GM21825 (cell line): ENCODE measurements around the gene NFATC3.

ENCODE experiments used
- ATAC-seq: cut with Tn5 transposase; IDR thresholded peaks from one replicate; pipeline ENCODE4 v1.9.1; 2021; ENCODE audit warnings: mild to moderate bottlenecking, moderate library complexity; ENCODE audit not compliant: unreplicated experiment

NFATC3 gene

DNA sequence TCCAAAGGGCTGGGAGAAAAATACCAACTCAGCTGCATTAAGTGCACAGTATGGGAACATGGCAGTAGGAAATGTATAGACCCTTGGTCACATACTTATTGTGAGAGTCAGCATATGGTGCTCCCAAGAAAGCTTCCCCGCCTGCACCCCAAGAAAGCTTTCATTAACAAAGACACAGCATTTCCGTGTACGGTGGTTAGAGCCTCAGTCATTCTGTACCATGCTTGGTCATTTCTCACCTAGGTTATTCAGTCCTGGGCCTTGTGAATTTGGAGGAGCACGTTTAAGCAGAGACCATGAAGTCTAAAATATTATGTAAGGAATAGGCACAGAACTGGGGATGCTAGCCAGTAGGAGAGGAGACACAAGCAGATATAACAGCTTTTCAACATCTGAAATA is 94.7 kb downstream of the NFATC3 start:
- no peak for ATAC-seq

GRCh38 chr16:68183046-68183445 is 97.9 kb downstream of the NFATC3 start:
- no peak for ATAC-seq

DNA sequence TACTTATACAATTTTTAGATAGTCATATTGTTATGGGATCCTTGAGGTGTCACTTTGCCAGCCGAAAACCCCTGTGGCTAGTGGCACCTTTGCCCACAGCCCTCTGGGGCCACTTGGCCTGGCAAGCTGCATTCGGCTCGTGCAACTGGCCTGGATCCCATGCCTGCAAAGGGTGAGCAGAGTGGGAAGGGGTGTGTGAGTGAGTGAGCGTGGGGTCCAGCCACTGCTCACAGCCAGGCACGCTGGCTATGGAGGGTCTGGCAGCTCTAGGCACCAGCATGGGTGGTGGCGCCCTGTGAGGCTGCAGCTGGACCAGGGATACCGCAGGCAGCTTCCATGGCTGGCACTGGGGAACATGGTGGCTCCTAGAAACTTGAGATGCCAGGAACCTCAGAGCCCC is 101.7 kb downstream of the NFATC3 start:
- ATAC-seq, result no peak

- ATAC-seq, result no peak
These were observed 102.3 kb downstream of the NFATC3 start for GRCh38 chr16:68187505-68187904.

GRCh38 chr16:68188170-68188569 is 103.0 kb downstream of the NFATC3 start:
- ATAC-seq, result no peak

DNA sequence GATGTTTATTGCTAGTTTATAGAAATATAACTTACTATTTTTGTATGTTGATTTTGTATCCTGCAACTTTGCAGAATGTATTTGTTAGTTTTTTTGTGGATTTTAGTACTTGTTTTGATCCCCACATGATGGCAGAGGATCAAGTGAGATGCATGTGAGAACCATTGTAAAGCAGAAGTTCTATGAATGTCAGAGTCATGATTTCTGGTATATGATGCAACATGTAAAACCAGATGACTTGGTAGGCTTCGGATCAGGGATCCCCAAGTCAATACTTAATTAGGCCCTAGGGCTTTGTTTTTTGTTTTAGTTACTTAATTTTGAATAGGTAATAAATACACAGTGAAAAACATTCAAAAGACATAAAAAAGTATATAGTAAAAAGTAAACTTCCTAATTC is 104.9 kb downstream of the NFATC3 start:
- no peak for ATAC-seq

DNA sequence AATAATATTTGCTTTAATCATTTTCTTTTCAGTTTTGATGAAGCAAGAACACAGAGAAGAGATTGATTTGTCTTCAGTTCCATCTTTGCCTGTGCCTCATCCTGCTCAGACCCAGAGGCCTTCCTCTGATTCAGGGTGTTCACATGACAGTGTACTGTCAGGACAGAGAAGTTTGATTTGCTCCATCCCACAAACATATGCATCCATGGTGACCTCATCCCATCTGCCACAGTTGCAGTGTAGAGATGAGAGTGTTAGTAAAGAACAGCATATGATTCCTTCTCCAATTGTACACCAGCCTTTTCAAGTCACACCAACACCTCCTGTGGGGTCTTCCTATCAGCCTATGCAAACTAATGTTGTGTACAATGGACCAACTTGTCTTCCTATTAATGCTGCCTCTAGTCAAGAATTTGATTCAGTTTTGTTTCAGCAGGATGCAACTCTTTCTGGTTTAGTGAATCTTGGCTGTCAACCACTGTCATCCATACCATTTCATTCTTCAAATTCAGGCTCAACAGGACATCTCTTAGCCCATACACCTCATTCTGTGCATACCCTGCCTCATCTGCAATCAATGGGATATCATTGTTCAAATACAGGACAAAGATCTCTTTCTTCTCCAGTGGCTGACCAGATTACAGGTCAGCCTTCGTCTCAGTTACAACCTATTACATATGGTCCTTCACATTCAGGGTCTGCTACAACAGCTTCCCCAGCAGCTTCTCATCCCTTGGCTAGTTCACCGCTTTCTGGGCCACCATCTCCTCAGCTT is 105.8 kb downstream of the NFATC3 start:
- ATAC-seq, result no peak

GRCh38 chr16:68194251-68194650 is 109.1 kb downstream of the NFATC3 start:
- no peak for ATAC-seq

DNA sequence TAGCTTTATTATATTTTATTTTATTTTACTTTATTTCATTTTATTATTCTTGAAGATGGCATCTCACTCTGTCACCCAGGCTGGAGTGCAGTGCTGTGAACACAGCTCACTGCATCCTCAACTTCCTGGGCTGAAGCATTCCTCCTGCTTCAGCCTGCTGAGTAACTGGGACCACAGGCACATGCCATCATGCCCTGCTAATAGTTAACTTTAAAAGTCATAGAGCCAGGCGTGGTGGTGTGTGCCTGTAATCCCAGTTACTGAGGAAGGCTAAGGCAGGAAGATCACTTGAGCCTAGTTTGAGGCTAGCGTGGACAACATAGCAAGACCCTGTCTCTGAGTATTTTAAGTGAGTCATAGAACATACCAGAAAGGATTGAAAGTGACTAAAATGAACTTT is 112.1 kb downstream of the NFATC3 start:
- no peak for ATAC-seq

- no peak for ATAC-seq
These were observed 115.1 kb downstream of the NFATC3 start for GRCh38 chr16:68200088-68200783.

DNA sequence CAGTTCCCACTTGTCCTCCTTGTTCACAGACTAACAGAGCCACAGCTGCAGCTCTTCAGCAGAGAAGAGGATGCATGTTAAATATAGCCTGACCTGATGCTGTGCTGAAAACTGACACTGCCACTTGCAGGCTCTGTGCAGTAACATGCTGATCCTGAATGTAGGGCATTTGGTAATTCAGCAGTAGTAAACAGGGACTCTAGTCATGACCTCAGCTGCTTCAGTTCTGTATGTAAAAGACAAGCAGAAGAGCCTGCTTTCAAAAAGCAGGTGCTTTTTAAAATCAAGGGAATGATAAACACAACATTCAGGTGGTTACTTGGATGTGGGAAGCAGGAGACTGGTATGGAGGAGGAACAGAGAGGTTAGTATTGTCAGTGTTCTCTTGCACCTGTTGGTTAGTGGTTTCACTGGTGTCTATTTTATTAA is 116.9 kb downstream of the NFATC3 start:
- ATAC-seq, result no peak

DNA sequence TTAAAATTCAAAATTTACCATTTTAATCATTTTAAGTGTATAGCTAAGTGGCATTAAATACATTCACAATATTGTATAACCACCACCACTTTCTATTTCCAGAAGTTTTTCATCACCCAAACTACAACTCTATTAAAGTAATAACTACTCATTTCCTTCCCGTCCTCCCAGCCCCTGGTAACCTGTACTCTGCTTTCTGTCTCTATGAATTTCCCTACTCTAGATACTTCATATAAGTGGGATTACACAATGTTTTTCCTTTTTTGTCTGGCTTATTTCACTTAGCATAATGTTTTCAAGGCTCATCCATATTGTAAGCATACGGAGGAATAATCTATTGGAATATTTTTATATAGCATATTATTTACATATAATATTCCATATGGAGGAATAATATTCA is 121.1 kb downstream of the NFATC3 start:
- ATAC-seq, result no peak

GRCh38 chr16:68214726-68215125 is 129.6 kb downstream of the NFATC3 start:
- ATAC-seq, result no peak

GRCh38 chr16:68215302-68215701 is 130.1 kb downstream of the NFATC3 start:
- ATAC-seq, result no peak

DNA sequence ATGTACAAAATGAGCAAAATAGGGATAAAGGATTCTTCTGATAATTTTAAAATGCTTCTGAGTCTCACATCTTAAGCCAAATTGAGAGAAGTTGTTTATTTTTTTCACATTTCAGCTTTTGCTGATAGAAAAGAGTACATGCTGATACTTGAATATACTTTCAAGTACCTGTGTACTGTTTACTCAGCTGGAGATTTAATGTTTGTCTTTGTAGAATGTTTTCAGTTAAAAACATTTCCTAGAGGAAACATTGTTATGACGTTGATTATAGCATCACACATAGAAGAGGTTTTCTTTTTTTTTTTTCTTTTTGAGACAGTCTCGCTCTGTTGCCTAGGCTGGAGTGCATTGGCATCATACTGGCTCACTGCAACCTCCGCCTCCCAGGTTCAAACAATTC is 131.1 kb downstream of the NFATC3 start:
- ATAC-seq, result no peak

DNA sequence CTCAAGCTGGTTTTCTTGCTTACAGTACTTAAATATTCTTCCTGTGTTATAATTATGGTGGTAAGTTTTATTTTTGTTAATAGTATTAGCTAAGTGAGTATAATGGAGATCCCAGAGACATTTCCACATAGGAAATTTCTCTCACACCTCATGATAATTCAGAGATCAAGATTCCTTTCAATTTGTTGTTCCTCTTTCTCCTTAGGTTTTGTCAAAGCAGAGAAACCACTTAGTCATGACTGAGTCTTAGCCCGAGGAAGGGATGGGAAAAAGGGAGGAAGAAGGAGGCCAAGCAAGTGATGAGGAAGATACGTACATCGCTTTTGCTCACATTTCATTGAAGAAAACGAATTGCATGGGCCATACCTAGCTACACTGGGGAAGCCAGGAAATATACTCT is 132.3 kb downstream of the NFATC3 start:
- ATAC-seq, result no peak

GRCh38 chr16:68219725-68220351 is 134.7 kb downstream of the NFATC3 start:
- no peak for ATAC-seq

GRCh38 chr16:68223072-68223471 is 137.9 kb downstream of the NFATC3 start:
- ATAC-seq, result no peak

DNA sequence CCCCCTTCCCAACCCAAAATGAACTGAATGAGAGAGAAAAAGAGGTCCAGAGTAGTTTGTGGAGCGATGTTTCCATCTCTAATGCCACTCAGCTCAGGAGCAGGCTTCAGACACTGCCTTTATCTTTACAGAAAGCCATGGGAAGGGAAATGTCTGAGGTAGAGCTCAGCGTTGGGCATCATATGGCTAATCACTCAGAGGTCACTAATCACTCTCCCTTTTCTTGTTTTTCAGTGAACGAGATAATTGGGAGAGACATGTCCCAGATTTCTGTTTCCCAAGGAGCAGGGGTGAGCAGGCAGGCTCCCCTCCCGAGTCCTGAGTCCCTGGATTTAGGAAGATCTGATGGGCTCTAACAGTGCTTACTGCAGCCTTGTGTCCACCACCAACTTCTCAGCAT is 140.9 kb downstream of the NFATC3 start:
- ATAC-seq, result no peak

DNA sequence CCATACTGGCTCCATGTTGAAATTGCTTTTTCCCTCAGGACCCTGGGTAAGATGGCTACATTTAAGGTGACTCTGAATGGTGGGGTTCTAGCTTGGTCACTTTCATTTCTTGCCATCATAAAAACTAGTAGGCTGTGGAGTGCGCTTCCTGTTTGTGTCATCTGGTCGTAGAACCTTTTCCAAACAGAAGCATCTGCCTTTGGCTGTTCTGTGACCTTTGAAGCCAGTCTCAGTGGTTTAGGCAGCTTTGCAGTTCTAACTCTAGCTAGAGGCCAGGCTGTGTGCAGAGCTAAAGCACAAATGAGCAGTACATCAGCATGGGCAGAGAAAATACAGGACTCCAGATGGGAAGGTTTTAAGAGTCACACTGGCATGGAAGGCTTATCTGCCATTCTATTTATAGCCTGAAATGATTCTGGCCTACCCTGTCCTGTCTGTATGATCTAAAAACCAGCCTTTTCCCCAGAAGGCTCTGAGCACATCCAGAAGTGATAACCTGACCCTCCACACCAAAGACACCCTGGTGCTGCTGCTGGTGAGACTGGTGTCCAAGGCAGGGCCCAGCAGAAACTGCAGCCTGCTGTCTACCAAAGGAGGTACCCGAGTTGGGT is 142.1 kb downstream of the NFATC3 start:
- ATAC-seq, result no peak

DNA sequence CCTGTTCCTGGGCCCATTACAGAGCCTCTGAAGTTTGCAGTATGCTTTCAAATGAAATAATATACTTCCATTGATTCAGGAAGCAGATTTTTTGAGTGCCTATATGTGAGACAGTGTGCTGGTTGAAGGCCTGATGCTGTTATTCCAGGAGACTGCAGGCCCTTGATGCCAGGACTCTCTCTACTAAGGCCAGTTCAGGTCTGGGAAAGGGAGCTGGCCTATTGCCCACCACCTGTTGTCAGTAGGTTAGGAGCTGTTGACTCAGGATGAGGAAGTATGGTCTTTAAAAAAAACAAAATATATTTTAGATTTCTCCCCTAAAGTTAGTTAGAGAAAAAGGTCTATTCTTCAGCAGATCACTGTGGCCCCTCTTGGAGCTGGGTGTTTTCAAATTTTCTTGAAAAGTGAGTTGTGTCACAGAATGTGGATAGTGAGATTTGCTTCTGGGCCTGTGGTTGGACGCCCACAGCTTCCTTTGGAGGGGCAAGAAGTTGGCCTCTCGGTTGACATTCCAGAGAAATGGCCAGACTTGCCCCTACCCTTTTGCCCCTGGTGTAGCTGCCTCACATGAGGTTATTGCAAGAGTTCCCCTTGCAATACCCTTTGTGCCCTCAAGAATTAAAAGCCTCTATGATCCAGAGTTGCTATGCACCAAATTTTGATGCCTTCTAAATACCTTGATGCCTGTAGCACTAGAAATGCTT is 142.8 kb downstream of the NFATC3 start:
- ATAC-seq, result no peak
